PC-9 (cell line): ENCODE results near the gene GNG10. TPM values are rescaled to one million over a fixed set of nuclear protein-coding genes. Genes with fewer than 3 reads are reported as not detected.

Experiments used
- BruUV-seq: library from RNA; stranded (reverse); fragments of 400-500 nt; replicated peaks from 2 replicates; lab custom pipeline; 2021; lab: Mats Ljungman, UMichigan
- CTCF ChIA-PET: fragments of 300-600 bp; sonication (Branson Sonifier 250); formaldehyde crosslinking; loops from one replicate; lab custom pipeline; 2022; ENCODE audit warnings: antibody characterized with exemption; lab: Charles Lee
- POLR2A ChIA-PET: fragments of 300-600 bp; sonication (Branson Sonifier 250); formaldehyde crosslinking; loops from one replicate; lab custom pipeline; 2022; ENCODE audit warnings: antibody characterized with exemption; ENCODE audit not compliant: unreplicated experiment; lab: Charles Lee
- DNase-seq, 2 experiments: peaks; one replicate each; pipeline versions ENCODE4 v3.0.0 to v3.0.0-alpha.2; 2015 to 2022; ENCODE audit warnings: mixed read lengths in 1 of 2
- H2AFZ ChIP-seq: fragments of 200-600 bp; sonication (generic); 2 replicates; pipeline ENCODE4 v1.8.1; 2017; ENCODE audit warnings: antibody characterized with exemption
- H3F3A ChIP-seq: fragments of 200-600 bp; sonication (generic); 2 replicates; pipeline ENCODE4 v1.8.1; 2017; ENCODE audit warnings: antibody characterized with exemption, mild to moderate bottlenecking, low read depth; ENCODE audit not compliant: insufficient read depth
- H3K27ac ChIP-seq: fragments of 200-600 bp; sonication (generic); 2 replicates; pipeline ENCODE4 v1.6.1; 2016; ENCODE audit warnings: mixed run types
- H3K27me3 ChIP-seq: fragments of 200-600 bp; sonication (generic); 2 replicates; pipeline ENCODE4 v1.6.1; 2016; ENCODE audit warnings: low read depth, mixed run types; ENCODE audit not compliant: insufficient read depth
- H3K36me3 ChIP-seq: fragments of 200-600 bp; sonication (generic); 2 replicates; pipeline ENCODE4 v1.6.1; 2016; ENCODE audit warnings: low read depth, mixed run types
- H3K4me1 ChIP-seq: fragments of 200-600 bp; sonication (generic); replicated peaks from 2 replicates; pipeline ENCODE4 v1.6.1; 2016; ENCODE audit warnings: mixed run types; ENCODE audit not compliant: insufficient read depth
- H3K4me2 ChIP-seq: fragments of 200-600 bp; sonication (generic); 2 replicates; pipeline ENCODE4 v1.6.1; 2017; ENCODE audit warnings: mixed run types
- H3K4me3 ChIP-seq: fragments of 200-600 bp; sonication (generic); 2 replicates; pipeline ENCODE4 v1.6.1; 2016; ENCODE audit warnings: mixed run types
- H3K79me2 ChIP-seq: fragments of 200-600 bp; sonication (generic); 2 replicates; pipeline ENCODE4 v1.6.1; 2017; ENCODE audit warnings: low read depth, mixed run types
- H3K9me2 ChIP-seq: fragments of 200-600 bp; sonication (generic); 2 replicates; pipeline ENCODE4 v1.8.1; 2017; ENCODE audit warnings: mild to moderate bottlenecking; ENCODE audit not compliant: insufficient read depth
- H3K9me3 ChIP-seq: fragments of 200-600 bp; sonication (generic); 2 replicates; pipeline ENCODE4 v1.8.1; 2016; ENCODE audit warnings: low read depth; ENCODE audit not compliant: insufficient read depth
- H4K20me1 ChIP-seq: fragments of 200-600 bp; sonication (generic); 2 replicates; pipeline ENCODE4 v1.8.1; 2017; ENCODE audit not compliant: insufficient read depth
- EZH2 ChIP-seq: fragments of 200-600 bp; sonication (generic); IDR thresholded peaks from 2 replicates; pipeline ENCODE4 v1.8.0; 2017; ENCODE audit warnings: antibody characterized with exemption, low read depth
- intact Hi-C: fragments of 100-400 bp; cut with micrococcal nuclease; formaldehyde crosslinking; loops from one replicate; pipeline ENCODE4 v1.10.0; 2022; ENCODE audit not compliant: unreplicated experiment
- total RNA-seq: library from RNA; stranded (reverse); gene quantifications from 2 replicates; pipeline ENCODE4 v1.2.3, GENCODE V29; 2021
- TF ChIP-seq, protein P1 (sequence below): fragments of 200-600 bp; sonication (generic); conservative IDR thresholded peaks from 2 replicates; pipeline ENCODE4 v1.6.1; 2017; ENCODE audit warnings: mixed run types, antibody characterized with exemption, mild to moderate bottlenecking, moderate library complexity

Gene GNG10
- total RNA-seq, 1 experiment from 2014 or later, result 70.8 TPM

DNA sequence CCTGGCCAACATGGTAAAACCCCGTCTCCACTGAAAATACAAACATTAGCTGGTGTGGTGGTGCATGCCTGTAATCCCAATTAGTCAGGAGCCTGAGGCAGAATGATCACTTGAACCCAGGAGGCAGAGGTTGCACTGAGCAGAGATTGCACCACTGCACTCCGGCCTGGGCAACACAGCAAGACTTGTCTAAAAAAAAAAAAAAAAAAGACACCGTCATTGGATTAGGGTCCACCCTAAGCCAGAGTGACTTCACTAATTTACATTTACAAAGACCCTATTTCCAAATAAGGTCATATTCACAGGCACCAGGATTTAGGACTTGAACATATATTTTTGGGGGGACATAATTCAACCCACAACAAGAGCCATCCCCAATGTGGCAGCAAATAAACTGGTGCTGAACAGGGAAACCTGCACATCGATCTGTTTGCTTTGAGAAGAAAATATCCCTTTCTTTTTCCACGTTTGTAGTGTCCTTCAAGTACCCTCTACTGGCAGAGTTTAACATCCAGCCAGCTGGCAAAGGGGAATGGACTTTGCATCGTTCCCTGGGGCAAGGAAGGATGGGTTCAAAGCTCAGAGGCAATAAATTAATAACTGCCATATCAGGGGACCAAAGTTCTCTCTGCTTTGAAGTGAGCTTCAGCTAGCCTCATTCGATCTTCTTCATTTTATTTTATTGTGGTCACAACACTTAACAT, 34.0 kb upstream of the GNG10 start:
- BruUV-seq, result no TSS peak
- peaks cover 5% of the 10 kb centered on the region; the same call in 1 of the 2 replicates for H4K20me1 ChIP-seq
- intact Hi-C loops, result no loop called here
- H3K9me3 ChIP-seq, result 0 out of 2 replicates have a peak, but pooled peaks cover 6% of the 10 kb centered on the region
- H3F3A ChIP-seq, result peaks cover 10% of the 10 kb centered on the region
- no peak overlapping the region for H2AFZ ChIP-seq
- no peak overlapping the region for H3K27ac ChIP-seq
- no peak for TF ChIP-seq EZH2
- TF ChIP-seq, protein P1, sequence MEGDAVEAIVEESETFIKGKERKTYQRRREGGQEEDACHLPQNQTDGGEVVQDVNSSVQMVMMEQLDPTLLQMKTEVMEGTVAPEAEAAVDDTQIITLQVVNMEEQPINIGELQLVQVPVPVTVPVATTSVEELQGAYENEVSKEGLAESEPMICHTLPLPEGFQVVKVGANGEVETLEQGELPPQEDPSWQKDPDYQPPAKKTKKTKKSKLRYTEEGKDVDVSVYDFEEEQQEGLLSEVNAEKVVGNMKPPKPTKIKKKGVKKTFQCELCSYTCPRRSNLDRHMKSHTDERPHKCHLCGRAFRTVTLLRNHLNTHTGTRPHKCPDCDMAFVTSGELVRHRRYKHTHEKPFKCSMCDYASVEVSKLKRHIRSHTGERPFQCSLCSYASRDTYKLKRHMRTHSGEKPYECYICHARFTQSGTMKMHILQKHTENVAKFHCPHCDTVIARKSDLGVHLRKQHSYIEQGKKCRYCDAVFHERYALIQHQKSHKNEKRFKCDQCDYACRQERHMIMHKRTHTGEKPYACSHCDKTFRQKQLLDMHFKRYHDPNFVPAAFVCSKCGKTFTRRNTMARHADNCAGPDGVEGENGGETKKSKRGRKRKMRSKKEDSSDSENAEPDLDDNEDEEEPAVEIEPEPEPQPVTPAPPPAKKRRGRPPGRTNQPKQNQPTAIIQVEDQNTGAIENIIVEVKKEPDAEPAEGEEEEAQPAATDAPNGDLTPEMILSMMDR, result no peak
- H3K36me3 ChIP-seq, result no peaks in the 10 kb centered on the region
- no peak overlapping the region for H3K4me3 ChIP-seq
- DNase-seq, result no peak
- ChIA-PET POLR2A (interaction anchor here (0.6 kb wide), 2 partner anchors 12 to 457 kb away, joined by 3 to 22 read pairs; no protein-coding TSS in a partner anchor), CTCF (interaction anchor here (0.7 kb wide), 1 partner anchor 39 kb away, joined by 3 read pairs; no protein-coding TSS in a partner anchor)
- H3K4me2 ChIP-seq, result no peak overlapping the region
- H3K79me2 ChIP-seq, result peaks cover 11% of the 10 kb centered on the region
- H3K27me3 ChIP-seq, result no peaks in the 10 kb centered on the region
- peaks cover 14% of the 10 kb centered on the region for H3K4me1 ChIP-seq
- no peaks in the 10 kb centered on the region for H3K9me2 ChIP-seq

DNA sequence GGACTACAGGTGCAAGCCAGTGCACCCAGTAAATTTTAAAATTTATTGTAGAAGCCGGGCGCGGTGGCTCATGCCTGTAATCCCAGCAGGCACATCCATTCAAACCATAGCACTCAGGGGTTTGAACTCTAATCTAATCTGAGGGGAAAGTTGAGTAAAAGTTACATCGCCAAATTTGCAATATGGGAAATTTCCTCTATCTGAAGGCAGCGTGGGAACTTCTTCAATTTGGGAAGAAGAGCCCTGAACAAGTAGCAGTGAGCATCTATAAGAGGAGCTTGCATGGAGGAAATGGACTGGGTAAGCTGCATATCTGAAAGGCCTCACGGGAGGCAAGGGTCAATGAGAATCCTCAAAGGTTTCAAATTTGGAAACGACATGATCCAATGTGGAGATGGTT, 33.0 kb upstream of the GNG10 start:
- peaks cover 15% of the 10 kb centered on the region for H4K20me1 ChIP-seq
- TF ChIP-seq EZH2, result no peak
- TF ChIP-seq, protein P1, result no peak
- ChIA-PET POLR2A (no interaction called here), CTCF (interaction anchor here (0.7 kb wide), 1 partner anchor 38 kb away, joined by 3 read pairs; no protein-coding TSS in a partner anchor)
- peaks cover 21% of the 10 kb centered on the region for H3K79me2 ChIP-seq
- H3K36me3 ChIP-seq, result no peaks in the 10 kb centered on the region
- no peak overlapping the region for H2AFZ ChIP-seq
- no peaks in the 10 kb centered on the region for H3K9me2 ChIP-seq
- no peak overlapping the region for H3K27ac ChIP-seq
- H3K9me3 ChIP-seq, result 0 out of 2 replicates have a peak, but pooled peaks cover 3% of the 10 kb centered on the region
- peaks cover 12% of the 10 kb centered on the region for H3K4me1 ChIP-seq
- H3K4me2 ChIP-seq, result no peak overlapping the region
- H3K4me3 ChIP-seq, result no peak overlapping the region
- no peaks in the 10 kb centered on the region for H3K27me3 ChIP-seq
- no TSS peak for BruUV-seq
- intact Hi-C loops, result no loop called here
- DNase-seq, result no peak
- H3F3A ChIP-seq, result no peaks in the 10 kb centered on the region; the same call in none of the 2 replicates

DNA sequence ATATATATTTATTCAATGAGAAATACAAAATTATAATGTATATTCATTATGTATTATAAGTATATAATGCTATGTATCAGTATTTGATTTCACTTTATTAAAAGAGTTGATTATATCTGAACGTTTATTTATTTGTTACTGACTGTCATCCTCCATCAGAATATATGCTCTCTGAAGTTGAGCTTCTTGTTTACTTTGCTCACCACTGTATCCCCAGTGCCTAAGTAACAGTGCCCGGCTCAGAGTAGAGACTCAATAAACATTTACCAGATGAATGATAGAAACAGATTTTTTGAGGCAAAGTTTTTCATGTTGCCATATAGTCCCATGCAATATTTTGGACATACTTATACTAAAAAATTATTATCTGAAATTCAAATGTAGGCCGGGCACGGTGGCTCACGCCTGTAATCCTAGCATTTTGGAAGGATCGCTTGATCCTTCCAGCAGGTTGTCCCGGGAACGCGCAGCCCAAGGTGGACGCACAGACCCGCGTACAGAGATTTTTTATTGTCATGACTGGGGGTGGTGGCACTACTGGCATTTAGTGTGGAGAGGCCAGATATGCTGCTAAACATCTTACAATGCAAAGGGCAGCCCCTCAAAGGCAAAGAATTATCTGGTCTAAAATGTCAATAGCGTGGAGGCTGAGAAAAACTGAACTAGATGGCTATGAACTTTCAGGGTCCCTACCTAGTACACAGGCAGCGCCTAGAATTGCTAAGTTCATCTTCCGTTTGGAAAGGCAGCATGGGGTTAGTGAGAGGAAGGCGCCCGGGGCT, 31.0 kb upstream of the GNG10 start:
- H3F3A ChIP-seq, result peaks cover 5% of the 10 kb centered on the region
- peak overlapping the region; percentile 45 for H3K27ac ChIP-seq
- peaks cover 23% of the 10 kb centered on the region for H3K4me1 ChIP-seq
- no peaks in the 10 kb centered on the region for H3K27me3 ChIP-seq
- TF ChIP-seq EZH2, result no peak
- TF ChIP-seq, protein P1, result no peak
- peak overlapping the region; percentile 98 for H3K4me2 ChIP-seq
- peak overlapping the region; percentile 73 for H3K4me3 ChIP-seq
- peaks cover 41% of the 10 kb centered on the region for H3K79me2 ChIP-seq
- peaks cover 2% of the 10 kb centered on the region; the same call in 1 of the 2 replicates for H3K9me3 ChIP-seq
- DNase-seq, result no peak
- intact Hi-C loops, result no loop called here
- TSS peak; percentile 98 for BruUV-seq
- 0 out of 2 replicates have a peak, but pooled peaks cover 7% of the 10 kb centered on the region for H3K36me3 ChIP-seq
- no peaks in the 10 kb centered on the region for H3K9me2 ChIP-seq
- peaks cover 22% of the 10 kb centered on the region for H4K20me1 ChIP-seq
- H2AFZ ChIP-seq, result peak overlapping the region; percentile 97
- ChIA-PET CTCF (interaction anchor here (1.1 kb wide), 1 partner anchor 444 kb away, joined by 12 read pairs; no protein-coding TSS in a partner anchor), POLR2A (interaction anchor here (0.7 to 1.1 kb wide), 8 partner anchors 14 to 1088 kb away, joined by 3 to 12 read pairs (median 4); partner anchors contain the start of genes GNG10 and INIP)
